GM21360 (cell line): ENCODE results near the gene UBE2D4.
"Not testable (repeated sequence)": the region's sequence is repeated elsewhere in the genome, so short reads cannot be mapped to it uniquely, and the experiment has no call there.

Source experiments
- ATAC-seq: cut with Tn5 transposase; IDR thresholded peaks from one replicate; pipeline ENCODE4 v1.9.1; 2021; ENCODE audit warnings: mild to moderate bottlenecking, moderate library complexity; ENCODE audit not compliant: unreplicated experiment

UBE2D4 gene

DNA sequence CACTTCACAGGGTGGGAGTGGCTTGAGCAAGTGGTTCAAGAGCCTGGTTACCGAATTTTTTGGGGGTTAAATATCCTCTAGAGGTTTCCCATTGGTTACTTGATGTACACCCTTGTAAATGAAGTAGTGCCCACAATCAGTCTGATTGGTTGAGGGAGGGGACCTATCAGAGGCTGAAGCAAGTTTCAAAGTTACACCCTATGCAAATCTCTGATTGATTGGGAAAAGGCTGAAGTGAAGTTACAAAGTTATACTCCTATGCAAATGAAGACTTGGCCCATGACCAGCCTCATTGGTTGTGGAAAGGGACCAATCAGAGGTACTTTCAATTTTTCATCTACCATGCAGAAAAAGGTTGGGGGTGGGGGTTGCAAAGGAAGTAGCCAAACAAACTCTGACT is 34.7 kb downstream of the UBE2D4 start:
- no peak for ATAC-seq

DNA sequence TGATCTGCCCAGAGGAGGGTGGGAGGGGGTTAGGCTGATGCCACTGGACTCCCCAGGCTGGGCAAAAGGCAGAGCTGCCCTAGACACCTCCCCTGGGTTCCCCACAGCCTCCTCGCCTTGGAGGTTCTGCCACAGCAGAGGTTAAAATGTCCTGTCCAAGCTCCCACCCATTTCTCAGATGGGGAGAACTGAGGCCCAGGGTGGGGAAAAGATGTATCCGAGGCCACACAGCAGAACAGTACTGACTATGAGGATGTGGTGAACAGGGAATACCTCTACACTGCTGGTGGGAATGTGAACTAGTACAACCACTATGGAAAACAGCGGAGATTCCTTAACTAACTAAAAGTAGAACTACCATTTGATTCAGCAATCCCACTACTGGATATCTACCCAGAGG is 40.2 kb downstream of the UBE2D4 start:
- not testable (repeated sequence) for ATAC-seq

DNA sequence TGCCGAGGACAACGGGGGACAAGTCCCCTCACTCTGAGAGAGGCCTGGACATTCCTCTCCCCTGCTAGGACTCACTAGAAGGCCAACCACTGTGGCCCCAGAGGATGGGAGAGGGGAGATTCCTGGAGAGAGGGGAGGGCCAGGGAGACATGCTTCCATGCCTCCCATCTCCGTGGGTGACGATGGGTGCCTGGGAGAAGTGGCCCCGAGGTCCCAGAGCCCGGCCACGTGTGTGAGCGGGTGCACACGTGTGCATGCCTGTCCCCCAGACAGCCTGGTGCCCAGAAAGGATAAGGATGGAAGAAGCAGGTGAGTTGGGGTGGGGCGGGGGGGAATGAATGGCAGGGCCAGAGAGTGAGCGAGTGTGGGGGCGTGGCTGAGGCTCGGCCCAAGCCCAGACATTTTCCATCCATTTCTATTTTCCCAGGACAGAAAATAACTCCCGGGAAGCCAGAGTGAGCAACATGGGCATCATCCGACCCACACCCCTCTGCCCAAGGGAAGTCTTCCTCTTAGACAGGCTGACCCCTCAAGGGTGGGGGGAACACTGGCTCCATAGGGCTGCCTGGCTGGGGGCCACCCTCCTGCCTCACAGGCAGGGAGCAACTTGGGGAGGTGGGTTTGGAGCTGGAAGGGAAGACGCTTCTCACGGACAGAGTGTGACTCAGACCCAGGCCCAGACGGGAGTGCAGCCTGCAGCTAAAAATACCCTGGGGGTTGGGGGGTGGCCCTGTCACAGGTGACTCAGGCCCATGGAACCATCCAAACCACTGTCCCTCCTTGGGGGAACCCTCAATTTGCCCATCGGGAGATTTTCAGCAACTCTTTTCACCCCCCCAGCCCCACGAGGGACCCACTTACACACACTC is 42.2 kb downstream of the UBE2D4 start:
- not testable (repeated sequence) for ATAC-seq

DNA sequence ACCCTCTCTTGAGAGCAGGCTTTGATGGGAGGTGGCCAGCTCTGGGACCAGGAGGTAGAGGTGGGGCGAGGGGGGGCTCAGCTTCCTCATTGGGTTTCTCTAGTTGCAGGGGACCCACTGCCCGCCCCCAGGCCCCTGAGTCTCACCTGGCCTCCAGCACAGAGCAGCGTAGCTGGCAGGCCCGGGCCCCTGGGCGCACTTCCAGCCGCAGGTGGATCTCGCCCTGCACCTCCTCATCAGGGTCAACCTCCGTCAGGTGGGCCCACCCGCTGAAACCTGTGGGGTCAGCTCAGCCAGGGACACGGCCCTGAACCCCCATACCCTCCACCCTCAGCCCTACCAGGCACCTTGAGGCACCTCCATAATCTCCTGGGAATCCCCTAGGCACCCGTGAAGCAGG is 43.4 kb downstream of the UBE2D4 start:
- ATAC-seq, result not testable (repeated sequence)

DNA sequence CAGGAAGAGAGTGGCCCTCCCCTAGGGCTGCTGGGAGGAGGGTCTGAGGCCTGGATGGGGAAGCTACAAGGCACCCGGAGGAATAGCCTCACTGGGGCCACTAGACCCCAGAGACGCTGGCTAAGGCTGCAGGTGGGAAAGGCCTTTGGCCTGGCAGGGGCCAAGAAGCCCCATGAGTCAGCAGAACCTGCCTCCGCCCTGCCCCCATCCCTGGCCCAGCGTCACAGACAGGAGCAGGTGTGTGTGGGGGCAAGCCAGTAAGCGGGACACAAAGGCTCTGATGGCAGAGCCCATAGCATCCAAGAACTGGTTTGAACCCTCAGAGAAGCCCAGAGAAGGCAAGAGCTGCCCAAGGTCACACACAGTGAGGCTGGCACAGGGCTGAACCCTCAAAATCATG is 44.5 kb downstream of the UBE2D4 start:
- ATAC-seq, result not testable (repeated sequence)

DNA sequence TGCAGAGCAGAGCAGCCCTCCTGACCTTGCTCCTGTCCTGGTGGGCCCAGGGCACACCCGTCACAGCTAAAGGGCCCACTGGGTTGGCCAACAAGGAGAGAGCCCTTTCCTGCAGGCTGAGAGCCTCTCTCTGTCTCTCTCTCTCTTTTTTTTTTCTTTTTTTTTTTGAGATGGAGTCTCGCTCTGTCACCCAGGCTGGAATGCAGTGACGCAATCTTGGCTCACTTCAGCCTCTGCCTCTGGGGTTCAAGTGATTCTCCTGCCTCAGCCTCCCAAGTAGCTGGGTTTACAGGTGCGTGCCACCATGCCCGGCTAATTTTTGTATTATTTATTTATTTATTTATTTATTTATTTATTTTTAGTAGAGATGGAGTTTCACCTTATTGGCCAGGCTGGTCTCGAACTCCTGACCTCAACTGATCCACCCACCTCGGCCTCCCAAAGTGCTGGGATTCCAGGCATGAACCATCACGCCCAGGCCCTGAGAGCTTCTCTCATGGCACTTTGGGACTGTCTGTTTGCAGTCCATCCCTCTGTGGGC is 47.9 kb downstream of the UBE2D4 start:
- not testable (repeated sequence) for ATAC-seq

DNA sequence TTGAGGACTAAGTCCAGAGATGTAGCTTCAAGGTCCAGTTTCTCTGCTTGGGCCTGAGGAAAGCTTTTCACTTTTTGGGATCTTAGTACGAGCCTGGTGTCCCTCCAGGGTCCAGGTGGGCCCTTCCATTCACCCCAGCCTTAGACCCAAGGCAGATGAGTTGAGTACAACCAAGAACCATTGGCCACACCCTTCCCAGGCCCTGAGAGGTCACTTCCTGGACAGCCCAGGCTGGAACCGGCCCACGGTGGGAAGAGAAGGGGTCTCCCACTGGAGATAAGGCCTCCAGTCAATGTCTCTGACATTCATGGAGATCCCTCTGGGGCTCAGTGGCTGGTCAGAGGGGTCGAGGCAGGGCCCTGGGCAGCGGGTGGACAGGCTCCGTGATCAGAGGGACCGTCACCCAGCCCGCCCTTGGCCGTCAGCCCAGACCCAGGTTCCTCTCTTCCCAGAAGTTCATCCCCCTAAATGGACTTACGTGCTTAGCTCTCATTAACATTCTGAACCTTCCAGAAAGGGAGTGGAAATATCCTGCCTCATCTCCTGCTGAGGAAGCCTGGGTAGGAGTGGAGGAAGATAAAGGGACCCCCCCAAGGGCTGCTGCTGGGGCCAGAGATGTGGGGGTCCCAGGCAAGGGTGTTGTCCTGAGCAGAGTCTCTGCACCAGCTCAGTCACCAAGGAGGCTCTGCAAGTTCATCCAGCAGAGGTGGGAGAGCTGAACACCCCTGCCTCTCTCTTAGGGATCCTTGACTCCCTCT is 48.7 kb downstream of the UBE2D4 start:
- not testable (repeated sequence) for ATAC-seq

DNA sequence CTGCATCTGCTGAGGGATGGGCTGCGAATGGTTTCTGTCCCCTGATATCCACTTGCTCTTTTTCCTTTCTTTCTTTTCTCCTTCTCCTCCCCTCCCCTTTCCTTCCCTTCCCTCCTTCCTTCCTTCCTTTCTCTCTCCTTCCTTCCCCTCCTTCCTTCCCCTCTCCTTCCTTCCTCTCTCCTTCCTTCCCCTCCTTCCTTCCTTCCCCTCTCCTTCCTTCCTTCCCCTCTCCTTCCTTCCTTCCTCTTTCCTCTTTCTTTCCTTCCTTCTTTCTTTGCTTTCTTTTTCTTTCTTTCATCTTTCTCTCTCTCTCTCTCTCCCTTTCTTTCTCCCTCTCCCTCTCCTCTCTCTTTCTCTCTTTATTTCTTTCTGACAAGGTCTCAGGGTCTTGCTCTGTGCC is 51.3 kb downstream of the UBE2D4 start:
- no peak for ATAC-seq

DNA sequence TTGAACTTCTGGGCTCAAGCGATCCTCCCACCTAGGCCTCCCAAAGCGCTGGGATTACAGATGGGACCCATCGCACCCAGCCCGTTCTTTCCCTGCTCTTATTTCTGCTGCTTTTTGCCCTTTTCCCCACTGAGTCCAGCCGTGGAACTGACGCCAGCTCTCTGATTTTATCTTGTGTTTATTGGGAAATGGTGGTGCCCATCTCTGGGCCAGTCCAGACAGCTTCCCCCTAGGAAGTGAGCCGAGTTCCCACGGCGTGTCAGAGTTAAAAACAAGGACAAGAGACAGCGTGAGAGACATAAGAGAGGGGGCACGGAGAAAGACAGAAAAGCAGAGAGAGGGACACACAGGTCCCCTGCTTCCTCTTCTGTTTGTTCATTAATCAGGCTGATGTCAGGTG is 51.9 kb downstream of the UBE2D4 start:
- not testable (repeated sequence) for ATAC-seq

DNA sequence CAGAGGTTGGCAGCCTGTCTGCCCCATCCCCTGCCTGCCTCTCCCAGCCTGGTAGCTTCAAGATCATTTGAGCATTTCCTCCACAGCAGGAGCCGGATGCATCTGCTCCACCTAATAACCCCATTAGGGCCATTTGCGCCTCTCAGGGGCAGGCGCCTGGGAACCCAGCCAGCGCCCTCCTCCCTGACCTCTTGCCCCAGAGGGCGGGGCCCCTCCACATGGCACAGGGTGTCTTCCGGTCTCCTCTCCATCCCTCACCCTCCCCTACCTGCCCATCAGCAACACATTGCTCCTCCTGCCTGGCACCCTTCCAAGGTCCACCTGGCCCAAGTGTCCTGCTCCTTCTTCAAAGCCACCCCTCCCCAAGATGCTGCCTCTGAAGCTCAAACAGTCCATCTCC is 56.6 kb downstream of the UBE2D4 start:
- ATAC-seq, result not testable (repeated sequence)

DNA sequence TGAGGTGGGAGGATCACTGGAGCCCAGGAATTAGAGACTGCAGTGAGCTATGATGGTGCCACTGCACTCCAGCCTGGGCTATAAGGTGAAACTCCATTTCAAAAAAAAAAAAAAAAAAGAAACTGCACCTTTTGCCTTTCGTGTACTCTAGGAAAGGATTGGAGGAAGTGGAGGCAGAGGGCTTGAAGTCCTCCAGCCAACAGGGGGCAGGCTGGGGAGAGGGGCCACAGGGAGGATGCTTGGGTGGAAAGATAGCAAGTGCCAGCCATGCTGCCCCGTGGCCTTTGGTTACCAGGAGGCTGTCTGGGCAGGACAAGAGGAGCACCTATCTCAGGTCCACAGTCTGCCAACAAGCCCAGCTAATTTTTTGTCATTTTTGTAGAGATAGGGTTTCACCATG is 57.5 kb downstream of the UBE2D4 start:
- not testable (repeated sequence) for ATAC-seq

DNA sequence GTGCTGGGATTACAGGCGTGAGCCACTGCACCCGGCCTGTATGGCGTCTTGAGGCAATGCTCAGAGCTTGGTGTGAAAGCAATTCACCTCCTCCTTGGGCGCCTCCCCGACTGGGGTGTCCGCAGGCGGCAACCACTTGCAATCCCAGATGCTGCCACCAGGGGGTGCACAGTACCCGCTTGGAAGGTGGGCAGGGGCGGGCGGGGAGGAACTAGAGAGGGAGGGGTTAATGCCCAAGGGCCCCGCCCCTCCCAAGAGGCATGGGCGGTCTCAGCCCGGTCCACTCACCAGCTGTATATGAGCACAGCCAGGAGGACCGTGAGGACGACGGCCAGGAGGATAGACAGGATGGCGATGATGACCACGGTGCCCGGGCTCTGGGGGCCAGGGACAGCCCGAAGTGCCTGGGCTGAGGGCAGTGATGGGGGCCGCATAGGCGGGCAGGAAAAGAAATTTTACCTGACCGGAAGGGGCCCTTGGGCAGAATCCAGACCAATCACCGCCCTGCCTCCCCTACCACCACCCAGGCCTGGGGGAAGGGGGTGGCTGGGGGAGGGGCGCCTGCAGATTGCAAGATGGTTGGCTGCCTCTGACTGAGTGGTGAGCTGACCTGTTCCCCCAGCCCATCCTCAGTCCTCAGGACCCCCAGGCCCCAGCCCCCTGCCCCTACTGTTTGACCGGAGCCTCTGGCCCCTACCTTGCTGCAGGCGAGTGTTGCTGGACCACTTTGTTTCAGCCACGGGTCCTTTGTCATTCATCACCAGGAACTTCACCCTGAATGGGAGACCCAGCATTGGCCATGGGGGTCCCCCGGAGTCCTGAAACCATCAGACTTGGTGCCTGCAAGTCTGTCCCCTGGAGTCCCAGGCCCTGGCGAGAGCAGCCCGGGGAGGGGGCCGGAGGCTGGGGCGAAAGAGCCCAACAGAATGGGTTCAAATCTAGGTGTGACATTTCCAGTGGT is 59.9 kb downstream of the UBE2D4 start:
- ATAC-seq, result peak; percentile 70

DNA sequence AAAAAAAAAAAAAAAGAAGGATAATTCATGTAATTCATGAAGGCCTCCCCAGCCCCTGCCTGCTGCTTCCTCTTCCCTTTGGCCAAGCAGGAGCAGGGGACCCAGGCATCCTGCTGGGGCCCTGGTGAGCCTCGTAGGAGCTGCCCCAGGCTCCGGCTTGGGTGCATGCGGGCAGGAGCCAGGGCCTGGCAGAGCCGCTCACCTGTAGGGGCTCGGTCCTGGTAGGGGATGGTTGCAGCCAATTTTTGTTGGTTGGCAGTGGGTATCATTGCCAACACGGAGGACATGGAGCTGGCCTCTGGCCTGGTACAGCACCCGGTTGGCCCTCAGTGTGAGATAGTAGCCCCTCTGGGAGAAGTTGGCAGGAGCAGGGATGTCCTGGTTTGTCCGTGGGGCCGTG is 61.2 kb downstream of the UBE2D4 start:
- ATAC-seq, result not testable (repeated sequence)

DNA sequence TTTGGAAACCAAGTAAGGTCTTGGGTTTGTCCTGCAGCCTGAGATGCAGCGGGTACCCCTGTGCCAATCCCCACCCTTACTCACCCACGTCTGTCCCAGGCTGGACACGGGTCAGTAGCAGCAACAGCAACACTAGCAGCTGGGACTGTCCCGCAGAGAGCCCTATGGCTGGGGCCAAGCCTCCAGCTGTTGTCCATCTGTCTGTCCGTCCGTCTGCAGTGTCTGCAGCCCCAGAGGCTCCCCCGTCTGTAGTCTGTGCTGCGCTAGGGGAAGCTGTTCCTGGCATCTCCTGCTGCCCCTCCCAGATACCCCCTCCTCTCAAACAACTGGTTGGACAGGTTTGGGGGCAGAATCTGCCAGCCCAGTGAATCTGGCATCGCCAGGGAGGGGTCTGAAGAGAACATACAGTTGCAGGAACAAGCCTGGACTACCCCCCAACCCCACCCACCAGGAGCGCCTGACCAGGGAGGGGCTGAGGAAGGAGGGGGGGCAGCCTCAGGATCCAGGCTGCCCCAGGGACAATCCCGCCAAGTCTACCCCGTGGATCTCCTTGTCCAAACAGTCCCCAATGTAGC is 63.9 kb downstream of the UBE2D4 start:
- not testable (repeated sequence) for ATAC-seq

DNA sequence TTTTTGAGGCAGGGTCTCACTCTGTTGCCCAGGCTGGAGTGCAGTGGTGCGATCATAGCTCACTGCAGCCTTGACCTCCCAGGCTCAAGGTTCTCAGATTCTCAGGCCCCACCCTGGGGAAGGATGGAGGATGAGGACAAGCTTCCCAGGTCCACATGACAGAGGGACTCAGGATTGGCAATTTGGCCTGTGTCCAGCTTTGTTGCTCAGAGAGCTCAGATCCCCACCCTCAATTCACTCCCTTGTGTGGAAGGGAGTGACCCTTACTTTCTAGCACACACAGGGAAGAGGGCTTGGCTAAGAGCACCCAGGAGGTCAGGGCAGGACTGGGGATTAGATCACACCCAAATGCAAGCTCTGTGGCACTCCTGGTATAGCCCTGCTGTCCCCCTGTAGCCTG is 64.6 kb downstream of the UBE2D4 start:
- not testable (repeated sequence) for ATAC-seq

DNA sequence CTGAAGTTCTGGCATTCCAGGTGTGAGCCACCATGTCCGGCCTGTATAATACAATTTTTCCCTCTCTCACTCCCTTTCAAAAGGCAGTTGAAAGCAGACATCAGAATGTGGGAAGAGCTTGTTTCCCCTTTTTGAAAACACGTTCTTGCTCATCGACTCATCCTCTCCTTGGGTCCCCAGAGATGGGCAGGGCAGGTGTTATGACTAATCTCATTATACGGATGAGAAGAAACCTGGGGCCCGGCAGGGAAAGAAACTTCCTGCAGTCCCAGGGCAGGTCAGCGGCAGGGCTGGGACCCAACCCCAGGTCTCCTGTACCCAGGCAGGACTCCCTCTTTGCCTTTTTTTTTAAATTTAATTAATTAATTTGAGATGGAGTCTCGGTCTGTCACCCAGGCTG is 66.7 kb downstream of the UBE2D4 start:
- peak; percentile 88 for ATAC-seq

DNA sequence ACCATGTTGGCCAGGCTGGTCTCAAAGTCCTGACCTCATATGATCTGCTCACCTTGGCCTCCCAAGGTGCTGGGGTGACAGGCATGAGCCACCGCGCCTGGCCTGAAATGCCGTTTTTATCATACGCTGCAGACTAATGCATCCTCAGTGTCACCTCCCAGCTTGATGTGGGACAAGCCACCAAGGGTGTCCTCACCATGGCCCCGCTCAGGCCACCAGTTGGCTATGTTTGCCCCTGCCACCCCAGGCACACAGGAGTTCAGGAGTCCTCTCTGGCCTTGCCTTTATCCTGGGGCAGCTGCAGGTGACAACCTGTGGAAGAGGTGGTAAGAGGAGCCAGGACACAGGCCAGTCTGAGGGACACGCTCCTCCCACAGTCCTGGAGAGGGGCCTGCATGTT is 68.4 kb downstream of the UBE2D4 start:
- ATAC-seq, result not testable (repeated sequence)

DNA sequence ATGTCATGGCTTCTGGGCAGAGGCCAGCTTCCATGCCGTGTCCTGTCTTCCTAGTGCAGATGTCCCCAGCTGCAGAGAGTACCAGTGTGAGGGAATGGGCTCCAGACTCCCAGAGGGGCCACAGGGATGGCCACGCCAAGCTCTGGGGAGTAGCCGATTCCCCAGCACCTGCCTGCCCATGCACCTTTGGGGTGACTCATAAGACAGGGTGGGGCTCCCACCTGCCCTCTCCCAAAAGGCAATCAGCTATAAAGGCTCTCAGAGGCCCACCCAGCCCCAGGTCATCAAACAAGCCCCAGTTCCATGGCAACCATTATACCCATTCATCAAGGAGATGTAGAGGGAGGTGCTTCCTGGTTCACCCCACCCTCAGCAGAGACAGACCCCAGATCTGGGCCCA is 71.3 kb downstream of the UBE2D4 start, which contains the start of gene SPDYE1:
Gene SPDYE1 (plus strand): TSS at position 366 of the 400 bp plus-strand sequence. CDS start 2,053 bp downstream, outside the sequence.
- ATAC-seq, result not testable (repeated sequence)
